HG02884 (cell line): ENCODE results near the gene ORAI3.

Source experiments
- ATAC-seq: cut with Tn5 transposase; IDR thresholded peaks from one replicate; pipeline ENCODE4 v1.9.1; 2021; ENCODE audit warnings: mild to moderate bottlenecking, moderate library complexity; ENCODE audit not compliant: unreplicated experiment

Gene ORAI3

DNA sequence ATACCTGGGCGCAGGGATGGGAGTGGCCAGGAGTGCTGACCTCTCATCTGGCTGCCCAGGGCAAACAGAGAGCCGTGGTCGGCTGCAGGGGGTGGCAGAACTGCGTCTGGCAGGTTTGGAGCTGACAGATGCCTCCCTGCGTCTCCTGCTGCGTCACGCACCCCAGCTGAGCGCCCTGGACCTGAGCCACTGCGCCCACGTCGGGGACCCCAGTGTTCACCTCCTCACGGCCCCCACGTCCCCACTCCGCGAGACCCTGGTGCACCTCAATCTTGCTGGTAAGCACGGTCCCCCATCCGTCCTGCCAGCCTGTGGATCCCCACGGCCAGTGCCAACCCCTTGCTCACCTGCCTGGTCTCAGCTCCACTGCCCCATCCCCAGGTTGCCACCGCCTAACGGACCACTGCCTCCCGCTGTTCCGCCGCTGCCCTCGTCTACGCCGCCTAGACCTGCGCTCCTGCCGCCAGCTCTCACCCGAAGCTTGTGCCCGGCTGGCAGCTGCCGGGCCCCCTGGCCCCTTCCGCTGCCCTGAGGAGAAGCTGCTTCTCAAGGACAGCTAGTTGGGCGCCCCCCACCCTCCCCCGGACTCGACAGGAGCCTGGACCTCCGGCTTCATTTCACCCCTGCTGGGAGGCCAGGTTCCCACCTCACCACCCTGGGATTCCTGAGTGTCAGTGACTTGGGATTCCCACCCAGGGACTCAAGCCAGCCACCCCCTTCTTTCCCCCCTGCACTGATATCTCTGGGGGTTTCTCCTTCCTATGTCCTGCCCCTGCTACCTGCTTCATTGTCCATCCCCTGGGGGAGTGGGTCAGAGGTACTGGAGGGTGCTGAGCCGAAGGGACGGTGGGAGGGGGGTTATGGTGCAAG, 2.0 kb upstream of the ORAI3 start:
- no peak for ATAC-seq

DNA sequence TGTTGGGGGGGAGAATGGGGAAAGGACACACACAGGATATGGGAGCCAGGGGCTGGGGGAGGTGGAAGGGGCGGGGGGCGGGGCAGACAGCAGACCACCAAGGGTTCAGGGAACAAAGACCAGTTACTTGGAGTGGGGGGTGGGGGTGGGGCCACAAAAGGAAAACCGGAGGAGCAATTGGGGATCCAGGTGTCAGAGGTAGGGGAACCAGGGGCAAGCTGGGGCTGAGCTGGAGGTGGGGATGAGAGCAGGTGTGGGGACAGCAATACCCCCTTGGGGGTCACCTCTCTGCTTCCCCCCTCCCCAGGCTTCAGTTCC, 1.4 kb upstream of the ORAI3 start:
- ATAC-seq, result no peak

DNA sequence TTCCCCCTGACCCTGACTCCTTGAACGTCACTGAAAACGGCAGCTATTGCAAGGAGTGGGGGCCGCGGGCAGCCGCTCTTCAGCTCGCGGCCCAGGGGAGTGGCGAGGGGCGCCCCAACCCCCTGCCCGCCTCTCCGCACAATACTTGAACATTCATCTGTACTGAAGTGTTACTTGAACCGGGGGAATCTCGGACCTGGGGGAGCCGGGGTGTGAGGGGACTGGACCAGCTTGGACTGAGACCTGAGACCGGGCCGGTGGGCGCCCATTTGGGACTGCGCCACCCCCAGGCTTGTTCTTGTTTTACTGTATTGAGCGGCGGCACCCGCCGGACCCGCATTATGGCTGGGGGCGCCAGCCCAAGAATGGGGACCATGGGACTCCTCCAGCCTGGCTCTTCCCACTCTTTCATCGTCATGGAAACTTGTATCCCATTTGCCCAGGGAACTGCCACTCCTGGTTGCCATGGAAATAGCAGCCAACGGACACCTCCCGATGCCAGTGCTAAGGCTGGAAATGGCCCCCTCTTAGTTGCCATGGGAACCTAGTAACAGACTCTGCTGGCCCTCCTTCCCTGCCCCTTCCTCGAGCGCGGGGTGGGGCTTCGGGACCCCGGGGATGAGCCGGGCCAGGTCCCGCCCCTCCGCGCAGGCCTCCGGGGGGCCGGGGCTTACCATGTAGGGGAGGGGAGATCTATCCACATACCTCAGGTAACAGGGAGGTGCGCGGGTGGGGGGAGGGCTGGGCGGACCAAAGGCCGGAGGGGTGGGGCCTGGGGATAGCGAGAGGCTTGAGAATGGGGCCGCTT, 805 bp upstream of the ORAI3 start:
- no peak for ATAC-seq

GRCh38 chr16:30949650-30950515, 1.0 kb downstream of the ORAI3 start:
- peak; percentile 44 for ATAC-seq

DNA sequence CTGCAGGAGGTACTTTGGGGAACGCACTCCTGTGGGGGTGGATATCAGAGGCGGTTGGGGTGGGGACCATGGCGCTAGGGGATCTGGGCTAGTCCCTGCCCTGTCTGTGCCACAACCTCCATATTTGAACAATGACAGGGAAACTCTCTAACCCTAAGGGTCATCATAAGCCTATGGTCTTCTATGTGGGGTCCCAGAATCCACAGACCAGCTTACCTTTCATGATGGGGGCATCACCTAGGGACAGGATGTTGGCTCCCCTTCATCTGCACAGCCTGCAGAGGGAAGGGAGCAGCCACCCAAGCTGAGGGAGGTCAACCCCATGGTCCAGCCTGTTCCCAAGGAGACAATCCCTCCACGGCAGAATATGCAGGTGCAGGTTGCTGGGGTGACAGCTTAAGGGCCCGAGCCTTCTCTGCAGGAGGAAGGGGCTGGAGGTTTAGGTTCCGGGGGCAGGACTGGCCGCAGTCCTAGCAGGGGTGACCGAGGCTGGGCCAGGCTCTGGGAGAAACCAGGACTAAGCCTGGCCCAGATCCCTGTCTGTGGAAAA, 1.7 kb downstream of the ORAI3 start:
- no peak for ATAC-seq

GRCh38 chr16:30951193-30951592, 2.3 kb downstream of the ORAI3 start:
- ATAC-seq, result no peak

DNA sequence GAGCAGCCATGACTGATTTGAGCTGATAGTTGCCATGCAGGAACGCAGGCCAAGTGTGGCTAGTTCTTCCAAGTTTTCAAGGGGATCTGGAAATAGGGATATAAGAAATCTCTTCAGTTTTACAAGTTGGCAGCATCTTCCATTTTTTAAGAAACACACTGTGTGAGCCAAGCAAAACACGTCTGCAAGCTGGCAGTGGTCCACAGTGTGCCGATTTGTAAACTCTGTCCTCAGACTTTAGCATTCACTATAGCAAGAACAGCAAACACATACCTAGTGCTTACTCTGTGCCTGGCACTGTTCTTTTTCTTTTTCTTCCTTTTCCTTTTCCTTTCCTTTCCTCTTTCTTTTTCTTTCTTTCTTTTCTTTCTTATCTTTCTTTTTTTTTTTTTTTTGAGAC, 2.9 kb downstream of the ORAI3 start:
- no peak for ATAC-seq

GRCh38 chr16:30953111-30953510, 4.2 kb downstream of the ORAI3 start:
- no peak for ATAC-seq

- ATAC-seq, result no peak
Observed at GRCh38 chr16:30953511-30954124, 4.8 kb downstream of the ORAI3 start.

DNA sequence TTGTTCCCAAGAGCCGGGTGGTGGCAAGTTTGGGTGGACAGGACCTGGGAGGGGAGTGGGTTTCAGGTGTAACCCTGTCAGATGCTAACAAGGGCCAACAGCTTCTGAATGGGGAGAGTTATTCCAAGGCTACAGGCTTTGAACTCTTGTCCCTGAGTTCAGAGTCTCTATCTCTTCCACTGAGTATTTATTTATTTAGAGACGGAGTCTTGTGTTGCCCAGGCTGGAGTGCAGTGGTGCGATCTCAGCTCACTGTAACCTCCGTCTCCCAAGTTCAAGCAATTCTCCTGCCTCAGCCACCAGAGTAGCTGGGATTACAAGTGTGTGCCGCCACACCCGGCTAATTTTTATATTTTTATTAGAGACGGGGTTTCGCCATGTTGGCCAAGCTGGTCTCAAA, 6.1 kb downstream of the ORAI3 start:
- ATAC-seq, result no peak

DNA sequence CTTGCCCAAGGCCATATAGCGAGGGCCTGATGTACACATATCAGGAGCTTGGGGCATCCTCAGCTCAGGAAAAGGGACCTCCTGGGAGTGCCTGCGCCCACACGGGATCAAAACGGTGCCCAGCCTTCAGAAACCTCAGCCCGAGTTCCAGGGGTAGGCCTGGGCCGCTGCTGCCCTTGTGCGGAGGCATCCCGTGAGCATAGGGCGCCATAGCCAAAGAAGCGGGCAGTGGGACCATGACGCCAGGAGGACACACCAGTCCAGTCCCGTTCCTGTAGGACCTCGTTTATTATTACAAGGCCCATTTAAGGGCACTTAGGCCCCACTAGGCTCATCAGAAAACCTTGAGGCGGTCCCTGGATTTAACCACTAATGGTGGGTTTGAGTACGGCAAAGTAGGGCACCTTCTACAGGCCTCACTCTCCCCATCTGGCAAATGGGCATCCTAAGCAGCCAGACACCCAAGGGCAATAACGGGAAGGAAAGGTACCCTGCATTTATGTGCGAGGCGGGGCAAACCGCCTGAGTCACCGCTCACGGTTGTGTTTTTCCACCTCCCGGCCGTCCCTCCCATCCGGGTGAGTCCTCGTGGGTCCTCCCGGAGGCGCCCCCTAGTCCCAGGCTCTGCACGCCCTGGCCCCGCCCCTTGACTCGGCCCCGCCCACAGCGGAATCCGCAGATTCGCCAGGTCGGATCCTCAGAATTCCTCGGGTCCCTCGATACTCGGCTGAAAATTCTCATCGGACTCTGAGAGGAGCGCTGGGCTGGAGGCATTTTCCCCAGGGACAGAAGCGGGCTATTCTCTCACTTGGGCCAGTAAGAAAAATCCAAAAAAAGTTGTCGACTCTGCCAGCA, 8.0 kb downstream of the ORAI3 start:
- ATAC-seq, result peak; percentile 34

GRCh38 chr16:30957456-30958174, 8.7 kb downstream of the ORAI3 start, which contains the start of gene SETD1A:
Gene SETD1A (plus strand): TSS chr16:30957754. CDS start chr16:30958732, 978 bp downstream.
- ATAC-seq, result peak; percentile 64

- peak; percentile 21 for ATAC-seq
Observed at GRCh38 chr16:30958175-30959079, 9.6 kb downstream of the ORAI3 start.

DNA sequence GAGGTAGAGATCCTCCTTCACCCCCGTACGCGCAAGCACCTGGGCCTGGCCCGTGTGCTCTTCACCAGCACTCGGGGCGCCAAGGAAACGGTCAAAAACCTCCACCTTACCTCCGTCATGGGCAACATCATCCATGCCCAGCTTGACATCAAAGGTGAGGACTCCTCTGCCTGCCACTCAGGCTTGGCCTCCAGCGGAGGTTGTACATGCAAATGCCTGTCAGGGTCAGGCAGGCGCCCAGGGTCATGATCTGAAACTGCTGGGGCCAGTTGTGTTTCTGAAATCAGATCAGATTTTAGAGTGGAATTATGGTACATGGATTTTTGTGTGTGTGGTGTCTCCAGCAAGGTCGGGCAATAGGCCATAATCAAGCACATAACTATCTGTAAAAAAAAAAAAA, 12.5 kb downstream of the ORAI3 start:
- no peak for ATAC-seq

DNA sequence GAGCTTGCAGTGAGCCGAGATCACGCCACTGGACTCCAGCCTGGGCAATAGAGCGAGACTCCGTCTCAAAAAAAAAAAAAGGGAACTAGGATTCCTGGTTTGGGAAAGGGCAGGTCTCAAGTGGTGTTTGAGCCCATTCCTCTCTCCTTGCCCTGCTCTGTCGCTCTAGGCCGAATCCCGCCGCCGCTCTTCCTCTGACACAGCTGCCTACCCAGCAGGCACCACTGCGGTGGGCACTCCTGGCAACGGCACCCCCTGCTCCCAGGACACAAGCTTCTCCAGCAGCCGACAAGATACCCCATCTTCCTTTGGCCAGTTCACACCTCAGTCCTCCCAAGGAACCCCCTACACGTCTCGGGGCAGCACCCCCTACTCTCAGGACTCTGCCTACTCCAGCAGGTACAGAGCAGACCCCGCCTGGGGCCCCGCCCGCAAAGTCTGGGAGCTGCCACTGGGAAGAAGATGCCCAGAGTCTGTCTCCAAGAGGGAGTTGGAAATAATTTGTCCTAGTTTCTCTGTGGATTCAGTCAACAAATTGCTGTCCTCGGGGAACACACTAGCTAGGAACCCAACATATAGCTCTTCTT, 15.2 kb downstream of the ORAI3 start:
- no peak for ATAC-seq

- ATAC-seq, result no peak
Observed at GRCh38 chr16:30964574-30965226, 15.8 kb downstream of the ORAI3 start.

GRCh38 chr16:30965436-30965835, 16.6 kb downstream of the ORAI3 start:
- ATAC-seq, result no peak
